HG03457 (cell line): ENCODE data around the gene SYNE2.
A peak's percentile ranks its signal among the peaks of the same experiment; 100 is the strongest.

Experiments
- ATAC-seq: cut with Tn5 transposase; IDR thresholded peaks from one replicate; pipeline ENCODE4 v1.9.1; 2021; ENCODE audit warnings: moderate number of reproducible peaks; ENCODE audit not compliant: unreplicated experiment

The SYNE2 gene

GRCh38 chr14:64184103-64184729, 331.4 kb downstream of the SYNE2 start:
- no peak for ATAC-seq

- no peak for ATAC-seq
These were observed 332.4 kb downstream of the SYNE2 start for GRCh38 chr14:64185184-64185583.

DNA sequence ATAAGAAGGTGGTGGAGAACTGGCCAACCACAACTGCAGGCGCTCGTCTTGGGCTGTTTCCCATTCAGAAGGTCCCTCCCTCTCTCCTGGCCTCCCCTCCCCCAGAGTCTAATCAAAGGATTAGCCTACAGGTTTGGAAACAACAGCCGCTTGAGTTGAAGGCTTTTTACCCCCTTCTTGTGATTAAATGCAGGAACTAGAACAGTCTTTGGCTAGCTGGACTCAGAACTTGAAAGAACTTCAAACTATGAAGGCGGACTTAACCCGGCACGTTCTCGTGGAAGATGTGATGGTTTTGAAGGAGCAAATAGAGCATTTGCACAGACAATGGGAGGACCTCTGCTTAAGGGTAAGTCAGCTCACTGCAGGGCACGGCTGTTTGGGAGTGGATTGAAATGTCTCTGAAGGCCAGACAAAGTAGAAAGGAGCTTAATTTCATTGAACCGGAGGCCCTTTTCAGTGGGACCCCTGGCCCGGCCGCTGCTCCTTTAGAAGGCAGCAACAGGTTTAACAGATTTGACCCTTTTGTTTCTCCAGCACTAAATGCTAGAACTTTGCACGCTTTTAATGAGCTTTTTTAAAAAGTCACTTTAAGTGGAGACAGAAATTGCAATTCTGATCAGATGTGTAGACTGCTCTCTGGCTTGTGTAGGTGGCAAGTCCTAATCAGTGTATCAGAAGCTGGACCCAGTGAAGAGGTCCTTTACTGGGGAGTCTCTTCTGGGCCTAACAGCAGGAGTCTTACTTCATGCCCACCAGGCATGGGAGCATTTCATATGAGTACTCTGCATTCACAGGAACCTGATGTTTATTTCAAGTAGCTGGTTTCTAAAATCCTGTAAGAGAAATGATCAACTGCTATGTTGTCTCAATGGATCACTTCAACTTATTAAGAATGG, 333.7 kb downstream of the SYNE2 start:
- ATAC-seq, result no peak

DNA sequence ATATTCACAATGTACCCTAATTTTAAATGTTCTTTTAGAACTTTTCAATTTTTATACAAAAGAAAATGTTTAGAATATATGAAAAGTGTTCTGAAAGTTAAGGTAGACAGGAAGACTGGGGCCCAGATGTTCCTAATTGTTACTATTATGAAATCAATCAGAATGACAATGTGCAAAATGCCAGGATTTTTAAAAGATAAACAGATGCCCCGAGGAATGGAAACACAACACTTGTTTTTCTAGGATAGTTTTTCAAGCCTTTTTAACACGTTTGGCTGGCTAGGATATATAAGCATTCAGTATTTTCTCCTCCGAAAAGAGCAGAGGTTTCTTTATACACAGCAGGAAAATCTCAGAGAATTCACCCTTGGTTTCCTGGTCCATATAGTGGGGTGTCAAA, 334.5 kb downstream of the SYNE2 start:
- ATAC-seq, result no peak

DNA sequence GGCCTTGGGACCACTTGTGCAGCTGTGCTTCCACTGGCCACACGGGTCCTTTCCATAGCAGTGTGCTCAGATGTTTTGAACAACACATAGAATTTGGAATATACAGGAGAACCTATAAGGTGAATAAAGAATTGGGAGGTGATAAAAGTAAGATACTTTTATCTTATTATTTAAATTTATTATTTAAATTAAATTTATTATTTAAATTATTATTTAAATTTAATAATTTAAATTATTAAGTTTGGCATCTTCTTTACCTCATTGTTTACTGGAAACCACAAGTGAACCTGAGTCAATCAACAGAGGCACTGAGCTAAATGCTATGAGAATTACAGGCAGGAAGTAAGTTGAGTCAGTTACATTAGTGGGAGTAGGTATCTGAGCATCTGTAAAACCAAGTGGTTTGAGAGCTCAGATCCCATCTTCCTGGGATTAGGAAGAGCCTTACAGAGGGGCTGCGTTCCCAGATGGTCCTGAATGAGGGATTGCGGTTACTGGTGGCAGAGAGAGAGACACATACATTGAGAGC, 338.2 kb downstream of the SYNE2 start:
- ATAC-seq, result no peak

- no peak for ATAC-seq
These were observed 339.0 kb downstream of the SYNE2 start for GRCh38 chr14:64191756-64192155.

DNA sequence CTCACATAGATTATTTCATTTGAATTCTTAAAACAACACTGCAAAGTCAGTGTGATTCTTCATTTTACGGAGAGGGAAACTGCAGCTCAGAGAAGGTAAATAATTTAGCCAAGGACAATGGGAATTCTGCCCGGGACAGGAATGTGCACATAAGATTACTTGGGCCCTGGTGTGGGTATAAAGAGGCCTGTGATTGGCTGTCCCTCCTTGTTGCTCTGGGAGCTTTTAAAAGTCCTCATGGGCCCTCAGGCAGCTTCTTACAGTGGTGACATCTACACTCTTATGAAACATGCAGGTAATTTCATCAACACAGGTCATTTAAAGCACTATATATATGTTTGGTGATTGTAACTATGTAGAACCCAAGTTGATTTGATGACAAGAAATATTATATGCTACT, 341.0 kb downstream of the SYNE2 start:
- ATAC-seq, result no peak

- ATAC-seq, result no peak
These were observed 341.6 kb downstream of the SYNE2 start for GRCh38 chr14:64194404-64194803.

GRCh38 chr14:64195199-64195598, 342.4 kb downstream of the SYNE2 start:
- peak; percentile 48 for ATAC-seq

GRCh38 chr14:64196056-64196455, 343.3 kb downstream of the SYNE2 start:
- ATAC-seq, result no peak

GRCh38 chr14:64196814-64197411, 344.1 kb downstream of the SYNE2 start:
- peak; percentile 49 for ATAC-seq

DNA sequence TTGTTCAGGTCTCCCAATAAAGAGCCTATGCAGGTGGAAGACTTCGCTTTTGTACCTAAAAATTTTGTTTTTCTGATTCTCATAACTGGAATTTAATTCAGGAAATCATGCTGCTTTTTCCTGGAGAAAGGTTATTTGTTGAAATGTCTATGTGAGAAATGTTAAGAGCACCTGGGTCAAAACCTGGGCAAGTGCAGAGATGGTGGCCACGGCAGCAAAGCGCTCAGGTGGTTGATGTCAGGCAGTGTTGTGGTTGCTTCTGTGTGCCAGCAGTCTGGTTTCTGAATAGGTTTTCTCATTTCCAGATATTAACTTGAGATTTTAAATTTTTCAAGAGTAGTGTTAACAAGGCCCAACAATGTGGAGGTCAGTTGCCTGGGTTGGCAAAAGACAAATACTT, 345.2 kb downstream of the SYNE2 start:
- no peak for ATAC-seq

- ATAC-seq, result no peak
These were observed 345.7 kb downstream of the SYNE2 start for GRCh38 chr14:64198486-64198885.

- ATAC-seq, result no peak
These were observed 347.4 kb downstream of the SYNE2 start for GRCh38 chr14:64200170-64200569.

DNA sequence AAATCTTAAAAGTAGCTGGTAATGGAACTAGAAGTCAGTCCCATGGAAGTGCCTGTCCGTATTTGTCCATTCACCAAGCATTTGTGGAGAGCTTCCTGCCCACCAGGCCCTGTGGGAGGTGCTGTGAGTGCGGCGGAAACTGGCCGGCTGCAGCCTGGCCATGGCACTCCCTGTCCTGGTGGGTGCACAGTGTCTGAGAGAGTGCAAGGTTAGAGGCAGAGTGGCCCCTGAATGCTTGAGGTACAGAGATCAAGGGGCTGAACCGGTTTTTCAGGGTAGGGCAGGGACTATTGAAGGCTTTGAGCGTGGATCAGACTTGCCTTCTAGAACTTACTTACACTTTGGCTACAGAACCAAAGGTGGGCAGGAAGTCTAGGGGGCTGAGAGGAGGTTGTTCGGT, 348.5 kb downstream of the SYNE2 start:
- no peak for ATAC-seq

DNA sequence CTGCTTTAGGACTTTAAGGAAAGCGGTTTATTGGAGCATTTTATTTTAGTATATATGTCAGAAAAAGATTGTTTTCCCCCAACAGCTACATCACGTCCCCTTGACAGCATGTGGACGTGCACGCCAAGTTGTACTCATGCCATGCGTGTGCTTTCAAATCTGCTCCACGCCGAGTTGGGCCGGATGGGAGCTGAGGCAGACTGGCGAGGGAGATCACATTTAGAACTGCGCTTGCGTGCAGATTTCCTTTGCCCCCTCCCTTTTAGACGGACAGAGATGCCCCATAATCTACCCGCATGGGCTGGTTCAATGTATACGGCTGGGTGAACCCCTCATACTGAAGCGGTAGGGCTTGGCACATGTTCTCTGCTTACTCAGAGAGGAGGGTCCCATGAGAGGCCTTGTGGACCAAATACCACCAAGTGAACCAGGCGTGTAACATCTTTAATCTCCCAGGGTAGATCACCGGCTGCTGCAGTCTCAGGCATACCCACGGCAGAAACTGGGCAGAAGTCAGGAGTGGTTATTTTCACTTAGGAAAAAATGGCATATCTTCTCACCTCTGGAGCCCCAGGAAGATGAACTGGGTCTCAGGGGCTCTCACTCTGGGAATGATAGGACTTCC, 349.2 kb downstream of the SYNE2 start:
- no peak for ATAC-seq

DNA sequence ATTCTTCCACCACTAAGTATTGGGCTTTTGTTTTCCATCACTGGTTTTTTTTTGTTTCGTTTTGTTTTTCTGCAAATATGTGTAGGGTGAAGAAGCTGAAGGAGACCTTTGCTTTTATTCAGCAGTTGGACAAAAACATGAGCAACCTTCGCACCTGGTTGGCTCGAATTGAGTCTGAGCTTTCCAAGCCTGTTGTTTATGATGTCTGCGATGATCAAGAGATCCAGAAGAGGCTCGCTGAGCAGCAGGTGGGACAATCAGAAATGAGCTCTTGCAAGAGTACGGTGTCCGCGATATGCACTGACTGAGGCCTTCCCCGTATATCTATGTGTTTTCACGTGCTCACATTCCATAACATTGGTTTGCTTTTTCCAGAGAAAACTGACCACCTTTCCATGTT, 349.9 kb downstream of the SYNE2 start:
- no peak for ATAC-seq

DNA sequence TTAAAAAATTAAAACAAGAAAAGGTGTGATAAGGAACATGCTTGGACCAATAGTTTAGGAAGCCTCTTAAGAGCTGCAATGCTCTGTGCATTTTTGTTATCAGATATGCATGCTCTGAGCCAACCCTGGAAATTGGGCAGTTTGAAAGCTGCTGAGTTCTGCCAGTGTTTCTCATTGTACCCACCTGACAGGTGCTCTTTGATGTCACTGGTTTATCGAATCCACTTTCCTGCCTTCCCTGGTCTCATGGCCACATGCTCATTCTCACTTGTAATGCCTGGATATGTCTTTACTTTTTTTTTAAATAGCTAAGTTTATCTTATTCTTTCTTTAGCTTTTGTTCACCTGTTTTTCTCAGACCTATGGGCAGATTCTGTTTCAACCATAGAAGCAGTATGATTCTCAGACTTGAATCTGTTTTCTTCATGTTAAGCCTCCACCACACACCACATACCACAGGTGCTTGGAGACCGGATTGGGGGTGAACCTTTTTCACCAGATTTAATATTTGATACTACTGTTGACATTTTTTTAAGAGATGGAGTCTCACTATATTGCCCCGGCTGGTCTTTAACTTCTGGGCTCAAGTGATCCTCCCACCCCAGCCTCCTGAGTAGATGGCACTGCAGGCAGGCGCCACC, 350.7 kb downstream of the SYNE2 start:
- ATAC-seq, result no peak

DNA sequence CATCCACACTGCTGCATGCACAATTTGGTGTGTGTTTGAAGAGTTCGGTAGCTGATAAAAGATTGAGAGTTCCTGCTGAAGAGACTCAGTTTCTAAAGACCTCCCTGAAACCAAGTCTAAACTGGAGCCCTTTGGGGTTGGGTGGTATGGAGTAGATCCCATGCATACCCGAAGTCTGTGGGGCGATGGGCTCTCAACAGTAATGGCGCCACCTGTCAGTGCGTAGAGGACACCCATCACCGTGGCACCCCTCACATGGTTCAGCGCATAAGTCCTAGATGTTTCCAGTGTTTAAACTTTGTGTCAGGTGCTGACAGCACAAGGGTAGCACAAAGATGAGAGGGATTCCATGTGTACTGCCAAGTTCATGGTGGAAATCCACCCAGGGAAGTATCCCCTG, 355.5 kb downstream of the SYNE2 start:
- no peak for ATAC-seq

- ATAC-seq, result no peak
These were observed 356.2 kb downstream of the SYNE2 start for GRCh38 chr14:64208981-64209380.
